Right lobe of liver (tissue), 6 donors: Measurements from ENCODE around the gene POC1B. TPM values are rescaled to one million over a fixed set of nuclear protein-coding genes. Genes with fewer than 3 reads are reported as not detected.

Experiments used
- ATAC-seq, 4 donors: fragments of 200-7000 bp; cut with Tn5 transposase; one replicate each; pipeline ENCODE4 v1.9.1; 2020; ENCODE audit warnings: mild to moderate bottlenecking in 4 of 4, moderate library complexity in 4 of 4
- DNase-seq, 3 donors: peaks; one replicate each; pipeline ENCODE4 v3.0.0-alpha.2; 2020
- H3K27ac ChIP-seq, 3 donors: fragments of 200-600 bp; one replicate each; pipeline ENCODE4 v1.8.0; 2022
- H3K27me3 ChIP-seq, 2 donors: fragments of 200-600 bp; one replicate each; pipeline ENCODE4 v1.8.0; 2022
- H3K36me3 ChIP-seq, 4 donors: fragments of 200-600 bp; sonication (generic) in 1 of 4; one replicate each; pipeline versions ENCODE4 v1.5.1 to v1.8.0; 2017 to 2022; ENCODE audit warnings: control low read depth in 1 of 4
- H3K4me1 ChIP-seq, 4 donors: fragments of 200-600 bp; sonication (generic) in 1 of 4; one replicate each; pipeline versions ENCODE4 v1.5.1 to v1.8.0; 2017 to 2022; ENCODE audit warnings: control low read depth in 1 of 4
- H3K4me3 ChIP-seq, 3 donors: fragments of 200-600 bp; one replicate each; pipeline ENCODE4 v1.8.0; 2022
- H3K9me3 ChIP-seq, 4 donors: fragments of 200-600 bp; sonication (generic) in 1 of 4; one replicate each; pipeline versions ENCODE4 v1.5.1 to v1.8.0; 2017 to 2022; ENCODE audit warnings: control low read depth in 1 of 4
- CTCF ChIP-seq, 4 donors: fragments of 200-600 bp in 3 of 4; fragments of 450-650 bp in 1 of 4; IDR thresholded peaks; one replicate each; pipeline versions ENCODE4 v1.5.1 to v1.8.0; 2016 to 2022; ENCODE audit warnings: antibody characterized with exemption in 4 of 4, mild to moderate bottlenecking in 2 of 4
- POLR2A ChIP-seq: fragments of 450-650 bp; IDR thresholded peaks from one replicate; pipeline ENCODE4 v1.6.1; 2017; ENCODE audit warnings: antibody characterized with exemption, mild to moderate bottlenecking
- WGBS: methylation state at CpG from one replicate; pipeline ENCODE4 v1.1.6; 2018; ENCODE audit warnings: low coverage, low lambda C conversion rate; ENCODE audit not compliant: insufficient coverage; ENCODE audit errors: missing lambda C conversion rate; 5-methylcytosine and 5-hydroxymethylcytosine counted together
- intact Hi-C, 2 donors: fragments of 100-400 bp; cut with DNase I; formaldehyde crosslinking; loops; one replicate each; pipeline versions ENCODE4 v1.11.2 to v1.14.1; 2022
- total RNA-seq, 6 experiments: library from RNA; depleted of rRNA in 2 of 6; stranded (reverse); fragments of >200 nt in 2 of 6; fragmentation: NEBNext Ultra II Directional in 3 of 6; extraction: Animal tissue kit (Norgen Biotek cat#: 25700) in 3 of 6; gene quantifications; one replicate each; pipeline versions ENCODE4 v1.1.0 to v1.2.4, GENCODE V29; 2016 to 2023
- donor health status: DM: no; HTN: yes; CAD: no.
- donor health status: DM: no; HTN: no; CAD: no.
- donor health status: DM: no; HTN: no; CAD: no.
- donor health status: DM: no; HTN: yes; CAD: no.
- donor health status: DM: no; HTN: yes; CAD: no.

The POC1B gene
- total RNA-seq, 6 experiments from 2014 or later: 5.3 to 14.5 (median 6.9) TPM

- ATAC-seq: peak in 1 of 4 donors; percentile 22
- Histone ChIP-seq H3K9me3 (no peaks in the 10 kb centered on the region), H3K4me3 (no peak overlapping the region), H3K27ac (no peak overlapping the region), H3K27me3 (no peaks in the 10 kb centered on the region), H3K4me1 (no peaks in the 10 kb centered on the region), H3K36me3 (no peaks in the 10 kb centered on the region)
- intact Hi-C loops: no loop called here
- no peak for TF ChIP-seq POLR2A
- TF ChIP-seq CTCF (IDR thresholded peaks at IDR 0.05): no peak
- 66% methylated on average over 4 of the region's 4 CpGs for WGBS
- no peak for DNase-seq
Measured at GRCh38 chr12:89437231-89437630, 88.6 kb downstream of the POC1B start.

DNA sequence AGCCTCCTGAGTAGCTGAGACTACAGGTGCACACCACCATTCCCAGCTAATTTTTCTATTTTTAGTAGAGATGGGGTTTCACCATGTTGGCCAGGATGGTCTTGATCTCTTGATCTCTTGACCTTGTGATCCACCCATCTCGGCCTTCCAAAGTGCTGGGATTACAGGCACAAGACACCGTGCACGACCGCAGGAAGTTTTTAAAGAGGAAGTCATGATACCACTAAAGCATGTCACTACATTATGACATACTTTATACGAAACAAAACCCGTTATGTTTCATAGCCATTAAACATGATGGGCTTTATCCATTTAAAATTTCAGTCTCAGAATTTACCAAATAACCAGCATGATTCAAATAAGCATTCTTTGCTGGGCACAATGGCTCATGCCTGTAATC is 89.8 kb downstream of the POC1B start:
- TF ChIP-seq POLR2A (no peak), CTCF (IDR thresholded peaks at IDR 0.05) (no peak)
- intact Hi-C loops: no loop called here

GRCh38 chr12:89433634-89434033 is 92.2 kb downstream of the POC1B start:
- 90% methylated on average over 3 of the region's 4 CpGs for WGBS
- no peaks in the 10 kb centered on the region for H3K4me1 ChIP-seq
- no peak for ATAC-seq

More for the DNA sequence above, 89.8 kb downstream of the POC1B start:
- Histone ChIP-seq H3K27me3 (no peaks in the 10 kb centered on the region), H3K36me3 (no peaks in the 10 kb centered on the region), H3K4me1 (no peaks in the 10 kb centered on the region), H3K27ac (no peak overlapping the region), H3K9me3 (no peaks in the 10 kb centered on the region), H3K4me3 (no peak overlapping the region)
- 84% methylated on average over 6 of the region's 6 CpGs for WGBS
- ATAC-seq (no peak), DNase-seq (no peak)

GRCh38 chr12:89432396-89432795 is 93.5 kb downstream of the POC1B start:
- DNase-seq (no peak), ATAC-seq (peak; percentile 71 to 78 (median 78))
- Histone ChIP-seq H3K9me3 (no peaks in the 10 kb centered on the region), H3K36me3 (no peaks in the 10 kb centered on the region), H3K4me3 (no peak overlapping the region), H3K27ac (no peak overlapping the region), H3K4me1 (no peaks in the 10 kb centered on the region), H3K27me3 (no peaks in the 10 kb centered on the region)
- WGBS: 94% methylated on average over 1 of the region's 1 CpG
- intact Hi-C loops: no loop called here
- TF ChIP-seq POLR2A (no peak), CTCF (IDR thresholded peaks at IDR 0.05) (no peak)

More at GRCh38 chr12:89433634-89434033, 92.2 kb downstream of the POC1B start:
- intact Hi-C loops: no loop called here
- Histone ChIP-seq H3K4me3 (no peak overlapping the region), H3K27ac (no peak overlapping the region), H3K9me3 (no peaks in the 10 kb centered on the region), H3K27me3 (no peaks in the 10 kb centered on the region), H3K36me3 (no peaks in the 10 kb centered on the region)
- no peak for TF ChIP-seq CTCF (IDR thresholded peaks at IDR 0.05)
- TF ChIP-seq POLR2A: no peak
- no peak for DNase-seq

DNA sequence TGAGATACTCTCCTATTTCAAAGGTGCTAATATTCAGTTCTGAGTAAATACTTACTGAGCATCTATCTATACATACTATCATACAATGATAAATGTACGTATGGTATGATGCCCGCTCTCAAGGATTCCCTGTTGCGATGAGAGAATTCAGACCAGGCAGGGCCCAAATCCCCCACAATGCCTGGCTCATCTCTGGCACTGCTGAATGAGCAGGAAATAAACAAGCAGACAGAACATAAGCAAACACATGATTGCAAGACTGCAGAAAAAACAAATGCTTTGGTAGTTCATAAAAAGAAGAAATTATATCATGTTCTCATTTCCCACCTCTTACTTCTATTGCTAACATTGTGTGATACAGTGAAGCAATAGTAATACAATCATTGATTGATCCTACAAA is 96.3 kb downstream of the POC1B start:
- DNase-seq (no peak), ATAC-seq (peak in 2 of 4 donors; percentile 52 to 71)
- H3K27ac ChIP-seq: no peak overlapping the region
- H3K9me3 ChIP-seq: no peaks in the 10 kb centered on the region
- no peaks in the 10 kb centered on the region for H3K36me3 ChIP-seq
- 79% methylated on average over 3 of the region's 3 CpGs for WGBS
- H3K4me1 ChIP-seq: no peaks in the 10 kb centered on the region
- no peaks in the 10 kb centered on the region for H3K27me3 ChIP-seq
- intact Hi-C loops: no loop called here
- no peak overlapping the region for H3K4me3 ChIP-seq
- no peak for TF ChIP-seq CTCF (IDR thresholded peaks at IDR 0.05)
- no peak for TF ChIP-seq POLR2A
